GM12875 (cell line): Measurements from ENCODE around the gene LPP.
"Not testable (repeated sequence)": the region's sequence is repeated elsewhere in the genome, so short reads cannot be mapped to it uniquely, and the experiment has no call there.

Experiments used
- H3K4me3 ChIP-seq: one replicate; pipeline ENCODE4 v1.5.1; 2011; ENCODE audit warnings: low read depth, low read length, control low read depth
- TF ChIP-seq, protein P1 (sequence below): IDR thresholded peaks from 2 replicates; pipeline ENCODE4 v1.5.1; 2011; ENCODE audit warnings: low read depth, mild to moderate bottlenecking, control low read depth, inconsistent platforms, low read length, moderate library complexity, borderline replicate concordance; ENCODE audit not compliant: insufficient read depth

The LPP gene

GRCh38 chr3:188635258-188636042 is 481.5 kb downstream of the LPP start:
- TF ChIP-seq, protein P1, sequence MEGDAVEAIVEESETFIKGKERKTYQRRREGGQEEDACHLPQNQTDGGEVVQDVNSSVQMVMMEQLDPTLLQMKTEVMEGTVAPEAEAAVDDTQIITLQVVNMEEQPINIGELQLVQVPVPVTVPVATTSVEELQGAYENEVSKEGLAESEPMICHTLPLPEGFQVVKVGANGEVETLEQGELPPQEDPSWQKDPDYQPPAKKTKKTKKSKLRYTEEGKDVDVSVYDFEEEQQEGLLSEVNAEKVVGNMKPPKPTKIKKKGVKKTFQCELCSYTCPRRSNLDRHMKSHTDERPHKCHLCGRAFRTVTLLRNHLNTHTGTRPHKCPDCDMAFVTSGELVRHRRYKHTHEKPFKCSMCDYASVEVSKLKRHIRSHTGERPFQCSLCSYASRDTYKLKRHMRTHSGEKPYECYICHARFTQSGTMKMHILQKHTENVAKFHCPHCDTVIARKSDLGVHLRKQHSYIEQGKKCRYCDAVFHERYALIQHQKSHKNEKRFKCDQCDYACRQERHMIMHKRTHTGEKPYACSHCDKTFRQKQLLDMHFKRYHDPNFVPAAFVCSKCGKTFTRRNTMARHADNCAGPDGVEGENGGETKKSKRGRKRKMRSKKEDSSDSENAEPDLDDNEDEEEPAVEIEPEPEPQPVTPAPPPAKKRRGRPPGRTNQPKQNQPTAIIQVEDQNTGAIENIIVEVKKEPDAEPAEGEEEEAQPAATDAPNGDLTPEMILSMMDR: no peak
- no peak overlapping the region for H3K4me3 ChIP-seq

DNA sequence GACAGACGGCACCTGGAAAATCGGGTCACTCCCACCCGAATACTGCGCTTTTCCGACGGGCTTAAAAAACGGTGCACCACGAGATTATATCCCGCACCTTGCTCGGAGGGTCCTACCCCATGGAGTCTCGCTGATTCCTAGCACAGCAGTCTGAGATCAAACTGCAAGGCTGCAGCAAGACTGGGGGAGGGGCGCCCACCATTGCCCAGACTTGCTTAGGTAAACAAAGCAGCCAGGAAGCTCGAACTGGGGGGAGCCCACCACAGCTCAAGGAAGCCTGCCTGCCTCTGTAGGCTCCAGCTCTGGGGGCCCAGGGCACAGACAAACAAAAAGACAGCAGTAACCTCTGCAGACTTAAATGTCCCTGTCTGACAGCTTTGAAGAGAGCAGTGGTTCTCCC is 482.3 kb downstream of the LPP start:
- not testable (repeated sequence) for H3K4me3 ChIP-seq

DNA sequence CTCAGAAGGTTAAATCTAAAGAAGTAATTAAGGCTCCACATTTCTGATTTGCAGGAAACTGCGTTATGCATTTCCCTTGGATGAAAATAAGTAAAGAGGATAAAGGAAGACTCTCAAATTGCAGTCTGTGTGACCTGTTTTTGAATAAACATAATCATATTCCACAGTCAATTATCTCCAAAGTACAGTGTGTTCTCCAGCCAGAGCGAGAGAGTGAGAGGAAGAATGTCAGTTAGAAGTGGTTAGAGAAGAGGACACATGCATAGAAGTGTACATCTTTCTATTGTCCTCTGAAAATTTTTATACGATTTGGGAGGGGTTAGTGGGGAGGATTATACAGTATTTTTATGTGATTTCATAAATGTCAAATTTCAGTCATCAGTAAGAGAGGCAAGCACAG is 487.1 kb downstream of the LPP start:
- no peak overlapping the region for H3K4me3 ChIP-seq
- TF ChIP-seq, protein P1: no peak

DNA sequence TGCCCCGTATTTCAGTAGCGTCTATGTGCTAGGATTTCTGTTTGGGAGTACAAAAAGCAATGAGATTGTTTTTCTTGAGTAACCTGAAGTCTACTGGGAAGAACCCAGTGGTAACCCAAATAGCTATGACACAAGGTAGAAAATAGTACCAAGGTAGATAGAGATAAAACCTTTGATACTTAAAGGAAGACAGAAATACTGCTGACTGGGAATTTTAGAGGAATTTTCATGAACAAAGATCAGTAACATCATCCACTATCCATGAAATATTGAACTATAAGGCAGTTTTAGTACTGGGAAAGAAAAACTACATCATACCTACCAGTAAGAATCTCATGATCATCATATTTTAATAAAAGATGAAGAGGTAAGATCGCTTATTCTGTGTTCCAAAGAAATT is 489.8 kb downstream of the LPP start:
- no peak overlapping the region for H3K4me3 ChIP-seq
- TF ChIP-seq, protein P1: no peak

GRCh38 chr3:188646592-188646991 is 492.6 kb downstream of the LPP start:
- H3K4me3 ChIP-seq: no peak overlapping the region
- TF ChIP-seq, protein P1: no peak

DNA sequence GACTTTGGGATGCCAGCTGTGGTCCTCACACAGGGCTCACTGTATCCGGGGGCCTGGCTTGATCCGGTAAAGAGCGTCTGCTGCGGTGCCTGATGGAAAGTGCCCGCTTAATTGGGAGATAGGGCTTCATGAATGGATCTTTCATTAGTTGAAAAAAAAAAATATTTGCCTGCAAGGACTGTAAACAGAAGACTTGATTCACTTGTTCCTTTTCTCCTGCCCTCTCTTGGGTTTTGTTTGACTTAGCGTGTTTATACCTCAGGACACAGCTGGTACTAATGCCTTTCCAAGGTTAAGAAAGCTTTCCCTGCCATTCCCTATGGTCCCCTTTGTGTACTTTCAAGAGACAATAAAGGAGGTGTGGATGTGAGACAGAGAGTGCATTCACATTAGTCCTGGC is 493.3 kb downstream of the LPP start:
- TF ChIP-seq, protein P1: no peak
- no peak overlapping the region for H3K4me3 ChIP-seq

DNA sequence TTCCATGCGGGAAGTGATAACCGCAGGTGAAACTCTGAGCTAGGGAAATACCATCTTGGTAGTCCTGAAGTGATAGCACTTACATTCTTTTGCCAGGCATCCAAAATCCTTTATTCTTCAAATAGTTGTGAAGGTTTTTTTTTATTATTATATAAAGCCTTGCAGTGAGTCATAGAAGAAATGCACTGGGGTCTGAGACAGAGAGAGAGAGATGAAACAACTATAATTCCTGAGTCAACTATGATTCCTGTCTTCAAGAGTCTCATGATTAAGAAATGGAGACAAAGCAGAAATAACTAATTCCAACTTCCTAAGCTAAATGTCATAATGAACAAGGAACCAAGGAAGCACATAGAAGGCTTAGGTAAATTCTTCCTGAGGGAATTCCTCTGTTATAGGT is 495.6 kb downstream of the LPP start:
- TF ChIP-seq, protein P1: no peak
- H3K4me3 ChIP-seq: no peak overlapping the region
